Parathyroid adenoma (tissue), 2 donors: ENCODE measurements around the gene DIRAS2.

Source experiments
- H2AFZ ChIP-seq: fragments of 300-600 bp; sonication (generic); one replicate; pipeline ENCODE4 v1.7.0; 2017; ENCODE audit warnings: antibody characterized with exemption, mild to moderate bottlenecking
- H3K27ac ChIP-seq: fragments of 300-600 bp; sonication (generic); one replicate; pipeline ENCODE4 v1.7.0; 2017
- H3K27me3 ChIP-seq: fragments of 300-600 bp; sonication (generic); one replicate; pipeline ENCODE4 v1.7.0; 2017; ENCODE audit warnings: low read length; ENCODE audit not compliant: control insufficient read depth, insufficient read depth
- H3K36me3 ChIP-seq: fragments of 300-600 bp; sonication (generic); one replicate; pipeline ENCODE4 v1.7.0; 2017; ENCODE audit warnings: low read length; ENCODE audit not compliant: control insufficient read depth, insufficient read depth
- H3K4me1 ChIP-seq: fragments of 300-600 bp; sonication (generic); one replicate; pipeline ENCODE4 v1.7.0; 2017; ENCODE audit warnings: control low read depth
- H3K4me2 ChIP-seq: fragments of 300-600 bp; sonication (generic); one replicate; pipeline ENCODE4 v1.7.0; 2017; ENCODE audit warnings: low read length
- H3K4me3 ChIP-seq: fragments of 300-600 bp; sonication (generic); one replicate; pipeline ENCODE4 v1.7.0; 2017; ENCODE audit warnings: low read depth, low read length
- H3K79me2 ChIP-seq: fragments of 300-600 bp; sonication (generic); one replicate; pipeline ENCODE4 v1.7.0; 2017; ENCODE audit warnings: control low read depth
- H3K9ac ChIP-seq: fragments of 300-600 bp; sonication (generic); one replicate; pipeline ENCODE4 v1.7.0; 2017; ENCODE audit warnings: mild to moderate bottlenecking
- H3K9me3 ChIP-seq: fragments of 300-600 bp; sonication (generic); one replicate; pipeline ENCODE4 v1.7.0; 2017; ENCODE audit warnings: low read length; ENCODE audit not compliant: control insufficient read depth
- TF ChIP-seq, protein P1 (sequence below): fragments of 300-600 bp; sonication (generic); IDR thresholded peaks from one replicate; pipeline ENCODE4 v1.7.0; 2017; ENCODE audit warnings: antibody characterized with exemption, mild to moderate bottlenecking
- donor health status: primary hyperparathyroidism.

DIRAS2 gene

DNA sequence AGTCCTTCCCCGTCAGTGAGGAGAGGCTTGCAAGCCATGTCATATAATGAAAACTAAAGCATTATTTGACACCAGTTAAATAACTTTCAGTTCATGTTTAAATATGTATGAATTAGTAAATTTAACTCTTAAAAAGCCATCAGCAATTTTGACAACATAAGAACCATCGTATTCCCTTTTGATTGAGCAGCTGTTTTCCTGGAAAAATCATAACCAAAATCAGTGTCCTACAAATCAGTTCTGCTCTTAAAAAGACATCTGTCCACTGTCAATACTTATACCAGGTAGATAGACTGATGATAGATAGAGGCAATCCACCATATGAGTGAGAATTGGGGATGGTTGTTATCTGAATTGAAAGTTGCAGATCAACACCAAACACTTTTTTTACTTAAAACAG lies 2.3 kb downstream of the DIRAS2 start:
- Histone ChIP-seq H3K9ac (no peak overlapping the region), H3K27ac (no peak overlapping the region), H2AFZ (no peak overlapping the region), H3K27me3 (no peaks in the 10 kb centered on the region), H3K4me2 (no peak overlapping the region), H3K79me2 (no peaks in the 10 kb centered on the region), H3K4me3 (no peak overlapping the region), H3K9me3 (no peaks in the 10 kb centered on the region), H3K36me3 (no peaks in the 10 kb centered on the region), H3K4me1 (no peaks in the 10 kb centered on the region)
- TF ChIP-seq, protein P1, sequence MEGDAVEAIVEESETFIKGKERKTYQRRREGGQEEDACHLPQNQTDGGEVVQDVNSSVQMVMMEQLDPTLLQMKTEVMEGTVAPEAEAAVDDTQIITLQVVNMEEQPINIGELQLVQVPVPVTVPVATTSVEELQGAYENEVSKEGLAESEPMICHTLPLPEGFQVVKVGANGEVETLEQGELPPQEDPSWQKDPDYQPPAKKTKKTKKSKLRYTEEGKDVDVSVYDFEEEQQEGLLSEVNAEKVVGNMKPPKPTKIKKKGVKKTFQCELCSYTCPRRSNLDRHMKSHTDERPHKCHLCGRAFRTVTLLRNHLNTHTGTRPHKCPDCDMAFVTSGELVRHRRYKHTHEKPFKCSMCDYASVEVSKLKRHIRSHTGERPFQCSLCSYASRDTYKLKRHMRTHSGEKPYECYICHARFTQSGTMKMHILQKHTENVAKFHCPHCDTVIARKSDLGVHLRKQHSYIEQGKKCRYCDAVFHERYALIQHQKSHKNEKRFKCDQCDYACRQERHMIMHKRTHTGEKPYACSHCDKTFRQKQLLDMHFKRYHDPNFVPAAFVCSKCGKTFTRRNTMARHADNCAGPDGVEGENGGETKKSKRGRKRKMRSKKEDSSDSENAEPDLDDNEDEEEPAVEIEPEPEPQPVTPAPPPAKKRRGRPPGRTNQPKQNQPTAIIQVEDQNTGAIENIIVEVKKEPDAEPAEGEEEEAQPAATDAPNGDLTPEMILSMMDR: no peak

GRCh38 chr9:90637626-90638025 lies 5.0 kb downstream of the DIRAS2 start:
- TF ChIP-seq, protein P1: no peak
- Histone ChIP-seq H3K9me3 (no peaks in the 10 kb centered on the region), H3K27ac (no peak overlapping the region), H2AFZ (no peak overlapping the region), H3K36me3 (no peaks in the 10 kb centered on the region), H3K4me2 (no peak overlapping the region), H3K79me2 (no peaks in the 10 kb centered on the region), H3K27me3 (no peaks in the 10 kb centered on the region), H3K9ac (no peak overlapping the region), H3K4me1 (no peaks in the 10 kb centered on the region), H3K4me3 (no peak overlapping the region)

DNA sequence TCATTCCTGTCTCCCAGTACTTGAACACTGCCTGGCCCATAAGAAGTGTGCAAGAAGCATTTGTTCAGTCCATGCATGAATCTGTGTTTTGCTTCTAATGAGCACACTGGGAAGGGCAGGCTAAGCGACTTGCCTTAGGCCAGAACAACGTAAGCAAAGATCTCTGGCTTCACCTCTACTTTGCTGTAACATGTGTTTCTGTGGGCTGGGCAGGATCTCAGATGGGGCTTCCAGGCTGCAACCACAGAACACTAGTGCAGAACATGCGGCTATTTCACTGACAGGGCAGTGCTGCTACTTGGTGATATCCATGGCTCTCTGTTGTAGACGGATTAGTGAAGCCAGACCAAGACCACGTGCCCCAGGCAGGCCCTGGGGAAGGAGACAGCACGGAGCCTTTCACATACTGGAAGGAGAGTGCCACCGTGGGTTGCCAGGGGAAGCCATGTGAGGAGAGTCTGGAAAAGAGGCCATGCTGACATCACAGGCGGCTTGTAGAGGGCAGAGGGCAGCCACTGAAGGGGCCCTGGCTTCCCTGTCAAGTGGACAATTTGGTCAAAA lies 9.9 kb downstream of the DIRAS2 start:
- Histone ChIP-seq H3K79me2 (no peaks in the 10 kb centered on the region), H3K27ac (no peak overlapping the region), H2AFZ (no peak overlapping the region), H3K36me3 (no peaks in the 10 kb centered on the region), H3K9ac (no peak overlapping the region), H3K27me3 (no peaks in the 10 kb centered on the region), H3K9me3 (no peaks in the 10 kb centered on the region), H3K4me2 (no peak overlapping the region), H3K4me1 (no peaks in the 10 kb centered on the region), H3K4me3 (no peak overlapping the region)
- TF ChIP-seq, protein P1: no peak

DNA sequence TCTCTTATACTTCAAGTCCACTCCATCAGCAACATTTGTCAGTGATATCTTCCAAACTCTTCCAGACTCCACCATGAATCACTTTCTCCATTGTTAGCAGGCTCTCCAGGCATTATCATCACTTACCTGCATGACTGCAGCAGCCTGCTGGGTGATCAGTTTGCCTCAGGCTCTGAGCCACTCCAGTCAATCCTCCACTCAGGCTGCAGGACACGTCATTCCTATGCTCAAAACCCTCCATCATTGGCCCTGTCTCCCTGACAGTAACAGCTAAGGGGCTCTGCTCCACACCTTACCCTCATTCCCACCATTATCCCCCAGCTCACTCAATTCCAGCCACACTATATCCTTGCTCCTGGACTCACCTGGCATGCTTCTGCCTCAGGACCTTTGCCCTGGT lies 10.7 kb downstream of the DIRAS2 start:
- Histone ChIP-seq H3K27me3 (no peaks in the 10 kb centered on the region), H3K36me3 (no peaks in the 10 kb centered on the region), H3K79me2 (no peaks in the 10 kb centered on the region), H3K9ac (no peak overlapping the region), H3K27ac (no peak overlapping the region), H3K4me3 (no peak overlapping the region), H3K9me3 (no peaks in the 10 kb centered on the region), H2AFZ (no peak overlapping the region), H3K4me1 (no peaks in the 10 kb centered on the region), H3K4me2 (no peak overlapping the region)
- TF ChIP-seq, protein P1: no peak

DNA sequence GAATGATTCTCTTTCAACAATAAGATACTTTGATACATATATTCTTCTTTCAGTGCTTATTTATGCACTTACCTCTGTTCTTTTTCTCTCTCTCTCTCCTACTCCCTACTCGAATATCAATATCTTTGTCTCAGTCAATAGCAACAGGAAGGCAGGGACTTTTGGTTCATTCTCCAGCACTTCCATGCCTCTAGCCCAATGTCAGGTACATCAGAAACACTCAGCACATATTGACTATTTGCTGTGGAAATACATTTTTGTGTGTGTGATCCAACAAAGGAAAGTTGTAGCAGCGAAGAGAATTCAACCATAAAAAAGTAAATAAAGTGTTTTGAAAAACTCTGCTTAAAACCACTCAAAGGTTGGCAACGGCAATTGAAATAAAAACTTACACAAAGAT lies 12.6 kb downstream of the DIRAS2 start:
- Histone ChIP-seq H3K79me2 (no peaks in the 10 kb centered on the region), H3K4me1 (no peaks in the 10 kb centered on the region), H2AFZ (no peak overlapping the region), H3K27ac (no peak overlapping the region), H3K4me3 (no peak overlapping the region), H3K27me3 (no peaks in the 10 kb centered on the region), H3K9me3 (no peaks in the 10 kb centered on the region), H3K9ac (no peak overlapping the region), H3K36me3 (no peaks in the 10 kb centered on the region), H3K4me2 (no peak overlapping the region)
- TF ChIP-seq, protein P1: no peak
